ENCODE measurements around the gene STXBP5.

GRCh38 chr6:147248859-147249258, 44.6 kb downstream of the STXBP5 start:
- TF ChIP-seq POLR2AphosphoS5 (IDR thresholded peaks at IDR 0.05; ENCODE audit: low read depth, low read length) (no peak), TAF1 (IDR thresholded peaks at IDR 0.05; ENCODE audit: borderline replicate concordance, low read depth, low read length) (no peak)

Measured in GM12892 (cell line).